K562 (cell line): ENCODE measurements around the gene MICALL2. TPM values are rescaled to one million over a fixed set of nuclear protein-coding genes. Genes with fewer than 3 reads are reported as not detected.
A peak's percentile ranks its signal among the peaks of the same experiment; 100 is the strongest.

Experiments used
- ARNT ChIP-seq, 2 experiments: fragments of 450-650 bp; IDR thresholded peaks; 2 replicates each; pipeline ENCODE4 v1.6.1; 2016; ENCODE audit warnings: mild to moderate bottlenecking in 1 of 2
- CHAMP1 ChIP-seq: fragments of 450-650 bp; IDR thresholded peaks from 2 replicates; pipeline ENCODE4 v1.6.1; 2016; ENCODE audit warnings: mild to moderate bottlenecking
- CSDE1 ChIP-seq, 2 experiments: fragments of 450-650 bp; IDR thresholded peaks; 2 replicates each; pipeline ENCODE4 v1.6.1; 2016; ENCODE audit warnings: mild to moderate bottlenecking in 1 of 2
- E2F5 ChIP-seq: sonication (generic); formaldehyde crosslinking; IDR thresholded peaks from 2 replicates; pipeline ENCODE4 v1.8.0; 2022; ENCODE audit warnings: mild to moderate bottlenecking, missing genetic modification reagents
- FIP1L1 ChIP-seq: fragments of 200-400 bp; formaldehyde crosslinking; IDR thresholded peaks from 2 replicates; pipeline ENCODE4 v1.6.1; 2018; ENCODE audit warnings: mild to moderate bottlenecking, low read depth, low read length; ENCODE audit not compliant: poor library complexity, severe bottlenecking
- FOS ChIP-seq: IDR thresholded peaks from 3 replicates; pipeline ENCODE4 v1.6.1; 2011; ENCODE audit not compliant: insufficient read length; ENCODE audit errors: extremely low read depth
- HNRNPH1 ChIP-seq: fragments of 200-400 bp; formaldehyde crosslinking; optimal IDR thresholded peaks from 2 replicates; pipeline ENCODE3; 2017; ENCODE audit warnings: low read depth, mild to moderate bottlenecking, low read length, moderate library complexity
- LARP7 ChIP-seq: fragments of 450-650 bp; IDR thresholded peaks from 2 replicates; pipeline ENCODE4 v1.6.1; 2016
- MEIS2 ChIP-seq: fragments of 450-650 bp; IDR thresholded peaks from 2 replicates; pipeline ENCODE4 v1.6.1; 2014; ENCODE audit warnings: mild to moderate bottlenecking; ENCODE audit not compliant: partially characterized antibody
- MIER1 ChIP-seq: fragments of 450-650 bp; IDR thresholded peaks from 2 replicates; pipeline ENCODE4 v1.6.1; 2016; ENCODE audit warnings: antibody characterized with exemption, mild to moderate bottlenecking, low read depth
- MLLT1 ChIP-seq, 2 experiments: fragments of 450-650 bp; IDR thresholded peaks; 2 replicates each; pipeline ENCODE4 v1.6.1; 2016
- OTX1 ChIP-seq: fragments of 450-650 bp; formaldehyde crosslinking; IDR thresholded peaks from 2 replicates; pipeline ENCODE4 v1.4.0; 2022; ENCODE audit warnings: mild to moderate bottlenecking
- POLR2G ChIP-seq: fragments of 200-400 bp; formaldehyde crosslinking; IDR thresholded peaks from 2 replicates; pipeline ENCODE4 v1.6.1; 2017; ENCODE audit warnings: low read depth, mild to moderate bottlenecking, antibody characterized with exemption, low read length, moderate library complexity
- PREB ChIP-seq: sonication (generic); formaldehyde crosslinking; IDR thresholded peaks from 2 replicates; pipeline ENCODE4 v1.8.1; 2023; ENCODE audit warnings: mild to moderate bottlenecking, missing genetic modification reagents
- PURB ChIP-seq: sonication (generic); formaldehyde crosslinking; IDR thresholded peaks from 2 replicates; pipeline ENCODE4 v1.9.0; 2021; ENCODE audit warnings: low read depth, mild to moderate bottlenecking, missing genetic modification reagents
- SMAD4 ChIP-seq: fragments of 250-450 bp; sonication (Bioruptor Pico); conservative IDR thresholded peaks from 2 replicates; pipeline ENCODE4 v1.8.0; 2021; ENCODE audit warnings: inconsistent platforms, mild to moderate bottlenecking, moderate library complexity
- SMARCA4 ChIP-seq: fragments of 450-650 bp; IDR thresholded peaks from 2 replicates; pipeline ENCODE4 v1.6.1; 2016
- TCF3 ChIP-seq: sonication (generic); formaldehyde crosslinking; IDR thresholded peaks from 2 replicates; pipeline ENCODE4 v1.4.0; 2020; ENCODE audit warnings: mild to moderate bottlenecking, missing genetic modification reagents
- THRAP3 ChIP-seq: fragments of 450-650 bp; IDR thresholded peaks from 2 replicates; pipeline ENCODE4 v1.6.1; 2016; ENCODE audit warnings: mild to moderate bottlenecking, inconsistent platforms, borderline replicate concordance
- TRIM24 ChIP-seq, 2 experiments: fragments of 450-650 bp; IDR thresholded peaks; 2 replicates each; pipeline ENCODE4 v1.6.1; 2016
- ZNF165 ChIP-seq: fragments of 250-450 bp; sonication (Bioruptor Pico); IDR thresholded peaks from 2 replicates; pipeline ENCODE4 v1.4.0; 2020; ENCODE audit warnings: borderline replicate concordance
- ZNF212 ChIP-seq: fragments of 450-650 bp; formaldehyde crosslinking; IDR thresholded peaks from 2 replicates; pipeline ENCODE4 v1.4.0; 2020; ENCODE audit warnings: mild to moderate bottlenecking
- ZNF3 ChIP-seq: fragments of 250-450 bp; sonication (Bioruptor Pico); IDR thresholded peaks from 2 replicates; pipeline ENCODE4 v1.5.0; 2021; ENCODE audit warnings: mild to moderate bottlenecking, moderate library complexity
- ZNF561 ChIP-seq: fragments of 450-650 bp; formaldehyde crosslinking; conservative IDR thresholded peaks from 2 replicates; pipeline ENCODE4 v1.4.0; 2020; ENCODE audit warnings: mild to moderate bottlenecking, moderate library complexity
- polyA plus RNA-seq, 8 experiments: library from polyadenylated mRNA; depleted of rRNA in 4 of 8; stranded (reverse) in 5 of 8; unstranded in 3 of 8; fragments of >200 nt; fragmentation: Nextera tagmentation in 2 of 8; fragmentation: Illumina TruSeq in 1 of 8; extraction: Ambion mirVana in 2 of 8; extraction: Trizol in 1 of 8; gene quantifications; 2 replicates each; pipeline versions ENCODE4 v1.2.1 to v1.2.3, GENCODE V29; 2011 to 2014; ENCODE audit warnings: inconsistent platforms in 1 of 8, missing spikeins in 1 of 8
- total RNA-seq, 7 experiments: library from RNA; depleted of rRNA in 6 of 7; stranded (reverse); fragments of >200 nt in 6 of 7; fragmentation: Illumina TruSeq in 2 of 7; extraction: Trizol in 2 of 7; gene quantifications; 2 replicates each; pipeline versions ENCODE4 v1.2.1 to v1.2.3, GENCODE V29; 2011 to 2021; ENCODE audit warnings: low replicate concordance in 1 of 7

MICALL2 gene
- total and polyA plus RNA-seq, 9 of the 15 experiments (the other 6 are each of a cell fraction or from before 2014, with no cell fraction given): 1.8 to 103 (median 17.0) TPM

GRCh38 chr7:1423264-1423811, 35.9 kb downstream of the MICALL2 start (continued):
- TF ChIP-seq CSDE1 (IDR thresholded peaks at IDR 0.05): peak in 1 of 2 experiments; percentile 60; a peak in 1 of 4 replicates
- TF ChIP-seq TRIM24 (IDR thresholded peaks at IDR 0.05): peak; percentile 48 to 55; a peak in 2 of 4 replicates
- no peak for TF ChIP-seq POLR2G
- TF ChIP-seq LARP7: peak; percentile 69
- no peak for TF ChIP-seq FOS
- peak; percentile 80 for TF ChIP-seq TCF3 (CRISPR knock-in tag)
- TF ChIP-seq ZNF561: no peak
- no peak for TF ChIP-seq MEIS2
- no peak for TF ChIP-seq PURB (CRISPR knock-in tag)
- TF ChIP-seq SMAD4 (CRISPR knock-in tag): no peak
- no peak for TF ChIP-seq CHAMP1
- TF ChIP-seq ARNT (IDR thresholded peaks at IDR 0.05): 0 out of 4 replicates have a peak, but pooled peaks of 1 of the 2 experiments have one; percentile 38
- TF ChIP-seq MLLT1 (IDR thresholded peaks at IDR 0.05): peak; percentile 57 to 65; a peak in 2 of 4 replicates
- peak; percentile 47; the same call in 1 of the 2 replicates for TF ChIP-seq SMARCA4
- TF ChIP-seq ZNF212: no peak
- TF ChIP-seq FIP1L1: no peak
- TF ChIP-seq ZNF165 (CRISPR knock-in tag): no peak
- no peak for TF ChIP-seq HNRNPH1
- TF ChIP-seq E2F5 (CRISPR knock-in tag): no peak
- TF ChIP-seq THRAP3: no peak
- peak; percentile 49; the same call in 1 of the 2 replicates for TF ChIP-seq PREB
- TF ChIP-seq ZNF3 (CRISPR knock-in tag): no peak
- TF ChIP-seq MIER1: no peak
- no peak for TF ChIP-seq OTX1 (CRISPR knock-in tag)
